HG03354 (cell line): ENCODE measurements around the gene MAPT.

Experiments used
- ATAC-seq: cut with Tn5 transposase; IDR thresholded peaks from one replicate; pipeline ENCODE4 v1.9.1; 2021; ENCODE audit warnings: mild to moderate bottlenecking; ENCODE audit not compliant: unreplicated experiment, poor library complexity, severe bottlenecking

MAPT gene

GRCh38 chr17:46035112-46035818 is 140.9 kb downstream of the MAPT start:
- no peak for ATAC-seq

- ATAC-seq, result no peak
Observed at GRCh38 chr17:46036491-46036890, 142.1 kb downstream of the MAPT start.

GRCh38 chr17:46037722-46038255 is 143.4 kb downstream of the MAPT start:
- ATAC-seq, result no peak

GRCh38 chr17:46038414-46038813 is 144.1 kb downstream of the MAPT start:
- no peak for ATAC-seq

GRCh38 chr17:46038937-46039336 is 144.6 kb downstream of the MAPT start:
- no peak for ATAC-seq

- ATAC-seq, result no peak
Observed at GRCh38 chr17:46039592-46040186, 145.3 kb downstream of the MAPT start.

GRCh38 chr17:46042246-46042645 is 147.9 kb downstream of the MAPT start:
- ATAC-seq, result no peak

- no peak for ATAC-seq
Observed at GRCh38 chr17:46042925-46043324, 148.6 kb downstream of the MAPT start.

- no peak for ATAC-seq
Observed at GRCh38 chr17:46043606-46044005, 149.3 kb downstream of the MAPT start.

- no peak for ATAC-seq
Observed at GRCh38 chr17:46044286-46044928, 150.1 kb downstream of the MAPT start.

GRCh38 chr17:46044989-46045388 is 150.6 kb downstream of the MAPT start:
- ATAC-seq, result no peak

GRCh38 chr17:46045639-46046038 is 151.3 kb downstream of the MAPT start:
- no peak for ATAC-seq

GRCh38 chr17:46046957-46047356 is 152.6 kb downstream of the MAPT start:
- ATAC-seq, result no peak

- ATAC-seq, result no peak
Observed at GRCh38 chr17:46047398-46047797, 153.0 kb downstream of the MAPT start.

GRCh38 chr17:46047856-46048255 is 153.5 kb downstream of the MAPT start:
- no peak for ATAC-seq

GRCh38 chr17:46049656-46050055 is 155.3 kb downstream of the MAPT start:
- no peak for ATAC-seq

GRCh38 chr17:46053911-46054534 is 159.7 kb downstream of the MAPT start:
- no peak for ATAC-seq

GRCh38 chr17:46056800-46057304 is 162.5 kb downstream of the MAPT start:
- no peak for ATAC-seq

GRCh38 chr17:46057366-46057765 is 163.0 kb downstream of the MAPT start:
- no peak for ATAC-seq

GRCh38 chr17:46059486-46059885 is 165.1 kb downstream of the MAPT start:
- no peak for ATAC-seq
